NCI-H446 (cell line): ENCODE results near the gene POLD3.
"Not testable (repeated sequence)": the region's sequence is repeated elsewhere in the genome, so short reads cannot be mapped to it uniquely, and the experiment has no call there.

Experiments used
- DNase-seq, 2 experiments: peaks; one replicate each; lab custom pipeline; 2025; lab: John Stamatoyannopoulos, UW

POLD3 gene

GRCh38 chr11:74637700-74638099 is 45.3 kb downstream of the POLD3 start:
- DNase-seq: no peak

GRCh38 chr11:74638869-74639268 is 46.5 kb downstream of the POLD3 start:
- no peak for DNase-seq

GRCh38 chr11:74639533-74639932 is 47.2 kb downstream of the POLD3 start:
- no peak for DNase-seq

- DNase-seq: no peak
Observed at GRCh38 chr11:74641289-74641688, 48.9 kb downstream of the POLD3 start.

GRCh38 chr11:74641905-74642304 is 49.5 kb downstream of the POLD3 start:
- DNase-seq: no peak

- no peak for DNase-seq
Observed at GRCh38 chr11:74642912-74643311, 50.5 kb downstream of the POLD3 start.

- no peak for DNase-seq
Observed at GRCh38 chr11:74644081-74644480, 51.7 kb downstream of the POLD3 start.

- DNase-seq: no peak
Observed at GRCh38 chr11:74646215-74646614, 53.8 kb downstream of the POLD3 start.

- DNase-seq: no peak
Observed at GRCh38 chr11:74646954-74647353, 54.6 kb downstream of the POLD3 start.

- no peak for DNase-seq
Observed at GRCh38 chr11:74647404-74647803, 55.0 kb downstream of the POLD3 start.

GRCh38 chr11:74647831-74648230 is 55.4 kb downstream of the POLD3 start:
- no peak for DNase-seq

GRCh38 chr11:74648894-74649293 is 56.5 kb downstream of the POLD3 start:
- no peak for DNase-seq

- no peak for DNase-seq
Observed at GRCh38 chr11:74650498-74650897, 58.1 kb downstream of the POLD3 start.

- DNase-seq: no peak
Observed at GRCh38 chr11:74654976-74655375, 62.6 kb downstream of the POLD3 start.

- not testable (repeated sequence) for DNase-seq
Observed at GRCh38 chr11:74659124-74659523, 66.7 kb downstream of the POLD3 start.

GRCh38 chr11:74662487-74663103 is 70.2 kb downstream of the POLD3 start:
- no peak for DNase-seq

- DNase-seq: no peak
Observed at GRCh38 chr11:74663315-74663714, 70.9 kb downstream of the POLD3 start.

- DNase-seq: no peak
Observed at GRCh38 chr11:74669211-74670160, 77.1 kb downstream of the POLD3 start.

- no peak for DNase-seq
Observed at GRCh38 chr11:74670171-74670570, 77.8 kb downstream of the POLD3 start.

- DNase-seq: no peak
Observed at GRCh38 chr11:74671520-74672196, 79.3 kb downstream of the POLD3 start.

- no peak for DNase-seq
Observed at GRCh38 chr11:74672332-74672955, 80.1 kb downstream of the POLD3 start.

- DNase-seq: peak; percentile 28 to 67
Observed at GRCh38 chr11:74672956-74673692, 80.7 kb downstream of the POLD3 start.
